ENCODE data around the gene TSPAN5.

TSPAN5 gene

GRCh38 chr4:98540803-98541202 lies 117.6 kb downstream of the TSPAN5 start (continued):
- TF ChIP-seq, protein P1, sequence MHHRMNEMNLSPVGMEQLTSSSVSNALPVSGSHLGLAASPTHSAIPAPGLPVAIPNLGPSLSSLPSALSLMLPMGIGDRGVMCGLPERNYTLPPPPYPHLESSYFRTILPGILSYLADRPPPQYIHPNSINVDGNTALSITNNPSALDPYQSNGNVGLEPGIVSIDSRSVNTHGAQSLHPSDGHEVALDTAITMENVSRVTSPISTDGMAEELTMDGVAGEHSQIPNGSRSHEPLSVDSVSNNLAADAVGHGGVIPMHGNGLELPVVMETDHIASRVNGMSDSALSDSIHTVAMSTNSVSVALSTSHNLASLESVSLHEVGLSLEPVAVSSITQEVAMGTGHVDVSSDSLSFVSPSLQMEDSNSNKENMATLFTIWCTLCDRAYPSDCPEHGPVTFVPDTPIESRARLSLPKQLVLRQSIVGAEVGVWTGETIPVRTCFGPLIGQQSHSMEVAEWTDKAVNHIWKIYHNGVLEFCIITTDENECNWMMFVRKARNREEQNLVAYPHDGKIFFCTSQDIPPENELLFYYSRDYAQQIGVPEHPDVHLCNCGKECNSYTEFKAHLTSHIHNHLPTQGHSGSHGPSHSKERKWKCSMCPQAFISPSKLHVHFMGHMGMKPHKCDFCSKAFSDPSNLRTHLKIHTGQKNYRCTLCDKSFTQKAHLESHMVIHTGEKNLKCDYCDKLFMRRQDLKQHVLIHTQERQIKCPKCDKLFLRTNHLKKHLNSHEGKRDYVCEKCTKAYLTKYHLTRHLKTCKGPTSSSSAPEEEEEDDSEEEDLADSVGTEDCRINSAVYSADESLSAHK (tag by site-specific recombination; IDR thresholded peaks at IDR 0.05) = no peak
- TF ChIP-seq ZNF311 (tag by site-specific recombination; IDR thresholded peaks at IDR 0.05; ENCODE audit: borderline replicate concordance) = no peak
- no peak for TF ChIP-seq PRDM1 (tag by site-specific recombination; IDR thresholded peaks at IDR 0.05)
- no peak for TF ChIP-seq ZNF629 (tag by site-specific recombination; IDR thresholded peaks at IDR 0.05)
- no peak for TF ChIP-seq ZNF416 (tag by site-specific recombination; IDR thresholded peaks at IDR 0.05)
- no peak for TF ChIP-seq ZFP37 (tag by site-specific recombination; IDR thresholded peaks at IDR 0.05)
- TF ChIP-seq ZNF394 (tag by site-specific recombination; IDR thresholded peaks at IDR 0.05; ENCODE audit: borderline replicate concordance) = no peak
- no peak for TF ChIP-seq ZNF423 (tag by site-specific recombination; IDR thresholded peaks at IDR 0.05)
- TF ChIP-seq, protein P2, sequence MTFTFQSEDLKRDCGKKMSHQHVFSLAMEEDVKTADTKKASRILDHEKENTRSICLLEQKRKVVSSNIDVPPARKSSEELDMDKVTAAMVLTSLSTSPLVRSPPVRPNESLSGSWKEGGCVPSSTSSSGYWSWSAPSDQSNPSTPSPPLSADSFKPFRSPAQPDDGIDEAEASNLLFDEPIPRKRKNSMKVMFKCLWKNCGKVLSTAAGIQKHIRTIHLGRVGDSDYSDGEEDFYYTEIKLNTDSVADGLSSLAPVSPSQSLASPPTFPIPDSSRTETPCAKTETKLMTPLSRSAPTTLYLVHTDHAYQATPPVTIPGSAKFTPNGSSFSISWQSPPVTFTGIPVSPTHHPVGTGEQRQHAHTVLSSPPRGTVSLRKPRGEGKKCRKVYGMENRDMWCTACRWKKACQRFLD (tag by site-specific recombination; IDR thresholded peaks at IDR 0.05) = no peak
- TF ChIP-seq ZNF785 (tag by site-specific recombination; IDR thresholded peaks at IDR 0.05) = no peak
- TF ChIP-seq ZNF274 (IDR thresholded peaks at IDR 0.05; ENCODE audit: low read length) = no peak
- no peak for TF ChIP-seq ZNF274 (tag by site-specific recombination; IDR thresholded peaks at IDR 0.05; ENCODE audit: borderline replicate concordance)

DNA sequence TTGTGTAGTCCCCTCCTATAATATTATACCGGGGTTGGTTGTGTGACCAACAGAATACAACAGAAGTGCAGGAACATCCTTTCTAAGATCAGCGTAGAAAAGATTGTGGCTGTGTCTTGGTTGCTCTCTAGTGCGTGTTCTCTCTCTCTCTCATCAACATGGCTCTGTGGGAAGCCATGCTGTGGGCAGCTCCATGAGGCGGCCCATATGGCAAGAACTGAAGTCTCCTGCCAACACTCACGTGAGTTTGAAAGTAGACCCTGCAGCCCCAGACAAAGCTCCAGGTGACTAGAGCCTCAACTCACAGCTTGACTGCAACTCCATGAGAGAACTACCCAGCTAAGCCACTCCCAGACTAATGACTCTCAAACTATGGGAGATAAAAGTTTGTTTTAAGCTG lies 118.7 kb downstream of the TSPAN5 start:
- Histone ChIP-seq H3K9me3 (ENCODE audit: control insufficient read depth, insufficient read depth, low read depth, low read length) (no peaks in the 10 kb centered on the region), H3K36me3 (ENCODE audit: control insufficient read depth in 2 of 2, insufficient read depth in 1 of 2, low read length in 2 of 2) (no peaks in the 10 kb centered on the region), H3K4me3 (ENCODE audit: low read depth, low read length) (no peak overlapping the region), H3K27ac (ENCODE audit: extremely low read depth, low read depth, low read length) (no peak overlapping the region), H3K4me1 (ENCODE audit: control insufficient read depth, insufficient read depth, low read length) (no peaks in the 10 kb centered on the region)
- POLR2A ChIA-PET = no interaction called here
- CTCF ChIA-PET = interaction anchor here (0.6 kb wide), 1 partner anchor 427 kb away, joined by 5 read pairs; no protein-coding TSS in a partner anchor
- TF ChIP-seq ZNF169 (tag by site-specific recombination; IDR thresholded peaks at IDR 0.05) (no peak), ZNF544 (tag by site-specific recombination; IDR thresholded peaks at IDR 0.05) (no peak), MEIS1 (CRISPR knock-in tag; IDR thresholded peaks at IDR 0.05; ENCODE audit: borderline replicate concordance) (no peak), ZNF341 (tag by site-specific recombination; IDR thresholded peaks at IDR 0.05; ENCODE audit: low read depth) (no peak), ZNF670 (tag by site-specific recombination; IDR thresholded peaks at IDR 0.05; ENCODE audit: low read depth) (no peak), GLIS1 (tag by site-specific recombination; IDR thresholded peaks at IDR 0.05) (no peak), ZNF837 (tag by site-specific recombination; IDR thresholded peaks at IDR 0.05) (no peak), ZBTB7A (tag by site-specific recombination; IDR thresholded peaks at IDR 0.05; ENCODE audit: low read depth) (no peak), ZFP37 (tag by site-specific recombination; IDR thresholded peaks at IDR 0.05) (no peak), ZNF701 (tag by site-specific recombination; IDR thresholded peaks at IDR 0.05) (no peak)
- TF ChIP-seq, protein P3, sequence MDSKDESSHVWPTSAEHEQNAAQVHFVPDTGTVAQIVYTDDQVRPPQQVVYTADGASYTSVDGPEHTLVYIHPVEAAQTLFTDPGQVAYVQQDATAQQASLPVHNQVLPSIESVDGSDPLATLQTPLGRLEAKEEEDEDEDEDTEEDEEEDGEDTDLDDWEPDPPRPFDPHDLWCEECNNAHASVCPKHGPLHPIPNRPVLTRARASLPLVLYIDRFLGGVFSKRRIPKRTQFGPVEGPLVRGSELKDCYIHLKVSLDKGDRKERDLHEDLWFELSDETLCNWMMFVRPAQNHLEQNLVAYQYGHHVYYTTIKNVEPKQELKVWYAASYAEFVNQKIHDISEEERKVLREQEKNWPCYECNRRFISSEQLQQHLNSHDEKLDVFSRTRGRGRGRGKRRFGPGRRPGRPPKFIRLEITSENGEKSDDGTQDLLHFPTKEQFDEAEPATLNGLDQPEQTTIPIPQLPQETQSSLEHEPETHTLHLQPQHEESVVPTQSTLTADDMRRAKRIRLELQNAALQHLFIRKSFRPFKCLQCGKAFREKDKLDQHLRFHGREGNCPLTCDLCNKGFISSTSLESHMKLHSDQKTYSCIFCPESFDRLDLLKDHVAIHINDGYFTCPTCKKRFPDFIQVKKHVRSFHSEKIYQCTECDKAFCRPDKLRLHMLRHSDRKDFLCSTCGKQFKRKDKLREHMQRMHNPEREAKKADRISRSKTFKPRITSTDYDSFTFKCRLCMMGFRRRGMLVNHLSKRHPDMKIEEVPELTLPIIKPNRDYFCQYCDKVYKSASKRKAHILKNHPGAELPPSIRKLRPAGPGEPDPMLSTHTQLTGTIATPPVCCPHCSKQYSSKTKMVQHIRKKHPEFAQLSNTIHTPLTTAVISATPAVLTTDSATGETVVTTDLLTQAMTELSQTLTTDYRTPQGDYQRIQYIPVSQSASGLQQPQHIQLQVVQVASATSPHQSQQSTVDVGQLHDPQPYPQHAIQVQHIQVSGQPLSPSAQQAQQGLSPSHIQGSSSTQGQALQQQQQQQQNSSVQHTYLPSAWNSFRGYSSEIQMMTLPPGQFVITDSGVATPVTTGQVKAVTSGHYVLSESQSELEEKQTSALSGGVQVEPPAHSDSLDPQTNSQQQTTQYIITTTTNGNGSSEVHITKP (tag by site-specific recombination; IDR thresholded peaks at IDR 0.05) = no peak
- TF ChIP-seq, protein P4, sequence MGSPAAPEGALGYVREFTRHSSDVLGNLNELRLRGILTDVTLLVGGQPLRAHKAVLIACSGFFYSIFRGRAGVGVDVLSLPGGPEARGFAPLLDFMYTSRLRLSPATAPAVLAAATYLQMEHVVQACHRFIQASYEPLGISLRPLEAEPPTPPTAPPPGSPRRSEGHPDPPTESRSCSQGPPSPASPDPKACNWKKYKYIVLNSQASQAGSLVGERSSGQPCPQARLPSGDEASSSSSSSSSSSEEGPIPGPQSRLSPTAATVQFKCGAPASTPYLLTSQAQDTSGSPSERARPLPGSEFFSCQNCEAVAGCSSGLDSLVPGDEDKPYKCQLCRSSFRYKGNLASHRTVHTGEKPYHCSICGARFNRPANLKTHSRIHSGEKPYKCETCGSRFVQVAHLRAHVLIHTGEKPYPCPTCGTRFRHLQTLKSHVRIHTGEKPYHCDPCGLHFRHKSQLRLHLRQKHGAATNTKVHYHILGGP (tag by site-specific recombination; IDR thresholded peaks at IDR 0.05) = no peak
- TF ChIP-seq, protein P5, sequence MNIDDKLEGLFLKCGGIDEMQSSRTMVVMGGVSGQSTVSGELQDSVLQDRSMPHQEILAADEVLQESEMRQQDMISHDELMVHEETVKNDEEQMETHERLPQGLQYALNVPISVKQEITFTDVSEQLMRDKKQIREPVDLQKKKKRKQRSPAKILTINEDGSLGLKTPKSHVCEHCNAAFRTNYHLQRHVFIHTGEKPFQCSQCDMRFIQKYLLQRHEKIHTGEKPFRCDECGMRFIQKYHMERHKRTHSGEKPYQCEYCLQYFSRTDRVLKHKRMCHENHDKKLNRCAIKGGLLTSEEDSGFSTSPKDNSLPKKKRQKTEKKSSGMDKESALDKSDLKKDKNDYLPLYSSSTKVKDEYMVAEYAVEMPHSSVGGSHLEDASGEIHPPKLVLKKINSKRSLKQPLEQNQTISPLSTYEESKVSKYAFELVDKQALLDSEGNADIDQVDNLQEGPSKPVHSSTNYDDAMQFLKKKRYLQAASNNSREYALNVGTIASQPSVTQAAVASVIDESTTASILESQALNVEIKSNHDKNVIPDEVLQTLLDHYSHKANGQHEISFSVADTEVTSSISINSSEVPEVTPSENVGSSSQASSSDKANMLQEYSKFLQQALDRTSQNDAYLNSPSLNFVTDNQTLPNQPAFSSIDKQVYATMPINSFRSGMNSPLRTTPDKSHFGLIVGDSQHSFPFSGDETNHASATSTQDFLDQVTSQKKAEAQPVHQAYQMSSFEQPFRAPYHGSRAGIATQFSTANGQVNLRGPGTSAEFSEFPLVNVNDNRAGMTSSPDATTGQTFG (tag by site-specific recombination; IDR thresholded peaks at IDR 0.05; ENCODE audit: borderline replicate concordance) = no peak
- TF ChIP-seq, protein P6, sequence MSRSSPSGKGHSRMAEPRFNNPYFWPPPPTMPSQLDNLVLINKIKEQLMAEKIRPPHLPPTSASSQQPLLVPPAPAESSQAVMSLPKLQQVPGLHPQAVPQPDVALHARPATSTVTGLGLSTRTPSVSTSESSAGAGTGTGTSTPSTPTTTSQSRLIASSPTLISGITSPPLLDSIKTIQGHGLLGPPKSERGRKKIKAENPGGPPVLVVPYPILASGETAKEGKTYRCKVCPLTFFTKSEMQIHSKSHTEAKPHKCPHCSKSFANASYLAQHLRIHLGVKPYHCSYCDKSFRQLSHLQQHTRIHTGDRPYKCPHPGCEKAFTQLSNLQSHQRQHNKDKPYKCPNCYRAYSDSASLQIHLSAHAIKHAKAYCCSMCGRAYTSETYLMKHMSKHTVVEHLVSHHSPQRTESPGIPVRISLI (tag by site-specific recombination; IDR thresholded peaks at IDR 0.05) = no peak

Measured in HEK293 (cell line).